Measurements from ENCODE around the gene KSR2.

The KSR2 gene

GRCh38 chr12:117453961-117454360 is 514.8 kb downstream of the KSR2 start:
- no peak overlapping the region for H3K4me3 ChIP-seq (ENCODE audit: low read depth, low read length)
- DNase-seq (ENCODE audit: low read depth, low spot score) = no peak
- in situ Hi-C loops (cut with HindIII; ENCODE audit: low sequenced_read_pairs) = no loop called here
- no peak for TF ChIP-seq CTCF (IDR thresholded peaks at IDR 0.05; ENCODE audit: low read depth, low read length)

- no peak for TF ChIP-seq CTCF (IDR thresholded peaks at IDR 0.05; ENCODE audit: low read depth, low read length)
- in situ Hi-C loops (cut with HindIII; ENCODE audit: low sequenced_read_pairs) = no loop called here
- no peak for DNase-seq (ENCODE audit: low read depth, low spot score)
- H3K4me3 ChIP-seq (ENCODE audit: low read depth, low read length) = no peak overlapping the region
Measured at GRCh38 chr12:117452112-117452511, 516.7 kb downstream of the KSR2 start.

GRCh38 chr12:117450209-117450608 is 518.6 kb downstream of the KSR2 start:
- no peak overlapping the region for H3K4me3 ChIP-seq (ENCODE audit: low read depth, low read length)
- no peak for TF ChIP-seq CTCF (IDR thresholded peaks at IDR 0.05; ENCODE audit: low read depth, low read length)
- in situ Hi-C loops (cut with HindIII; ENCODE audit: low sequenced_read_pairs) = no loop called here
- DNase-seq (ENCODE audit: low read depth, low spot score) = no peak

- in situ Hi-C loops (cut with HindIII; ENCODE audit: low sequenced_read_pairs) = no loop called here
- no peak for DNase-seq (ENCODE audit: low read depth, low spot score)
Measured at GRCh38 chr12:117447665-117448366, 521.0 kb downstream of the KSR2 start.

GRCh38 chr12:117444781-117445180 is 524.0 kb downstream of the KSR2 start:
- no peak for TF ChIP-seq CTCF (IDR thresholded peaks at IDR 0.05; ENCODE audit: low read depth, low read length)
- no peak overlapping the region for H3K4me3 ChIP-seq (ENCODE audit: low read depth, low read length)
- in situ Hi-C loops (cut with HindIII; ENCODE audit: low sequenced_read_pairs) = no loop called here
- DNase-seq (ENCODE audit: low read depth, low spot score) = no peak

More at GRCh38 chr12:117447665-117448366, 521.0 kb downstream of the KSR2 start:
- TF ChIP-seq CTCF (IDR thresholded peaks at IDR 0.05; ENCODE audit: low read depth, low read length) = no peak
- no peak overlapping the region for H3K4me3 ChIP-seq (ENCODE audit: low read depth, low read length)

- TF ChIP-seq CTCF (IDR thresholded peaks at IDR 0.05; ENCODE audit: low read depth, low read length) = no peak
- DNase-seq (ENCODE audit: low read depth, low spot score) = peak; percentile 46
- H3K4me3 ChIP-seq (ENCODE audit: low read depth, low read length) = no peak overlapping the region
- in situ Hi-C loops (cut with HindIII; ENCODE audit: low sequenced_read_pairs) = no loop called here
Measured at GRCh38 chr12:117441751-117442150, 527.0 kb downstream of the KSR2 start.

Data from astrocyte of the spinal cord (primary cell).